MCF 10A (cell line): ENCODE data around the gene SOX6. TPM values are rescaled to one million over a fixed set of nuclear protein-coding genes. Genes with fewer than 3 reads are reported as not detected.
"Not testable (repeated sequence)": the region's sequence is repeated elsewhere in the genome, so short reads cannot be mapped to it uniquely, and the experiment has no call there.

Experiments
- BruUV-seq: library from RNA; stranded (reverse); fragments of 400-500 nt; replicated peaks from 2 replicates; lab custom pipeline; 2021; lab: Mats Ljungman, UMichigan
- CTCF ChIA-PET: fragments of 300-600 bp; sonication (Branson Sonifier 250); formaldehyde crosslinking; extraction: SDS; loops from one replicate; lab custom pipeline; 2021; ENCODE audit warnings: antibody characterized with exemption, inconsistent platforms; lab: Yijun Ruan, JAX
- POLR2A ChIA-PET: fragments of 300-600, 350-650 bp; sonication (Branson Sonifier 250); formaldehyde crosslinking; extraction: SDS; loops from one replicate; lab custom pipeline; 2020; ENCODE audit warnings: antibody characterized with exemption, inconsistent platforms; lab: Yijun Ruan, JAX
- DNase-seq: peaks from one replicate; pipeline ENCODE4 v3.0.0-alpha.2; 2018; ENCODE audit not compliant: unreplicated experiment
- H3K27ac Mint-ChIP-seq: one replicate; pipeline ENCODE4 v1.8.0; 2022; ENCODE audit warnings: mild to moderate bottlenecking, low read depth, mixed read lengths; ENCODE audit not compliant: unreplicated experiment
- H3K27me3 Mint-ChIP-seq: one replicate; pipeline ENCODE4 v1.8.0; 2022; ENCODE audit warnings: mixed read lengths; ENCODE audit not compliant: insufficient read depth, unreplicated experiment
- H3K36me3 Mint-ChIP-seq: one replicate; pipeline ENCODE4 v1.8.0; 2022; ENCODE audit warnings: mild to moderate bottlenecking, moderate library complexity, mixed read lengths; ENCODE audit not compliant: insufficient read depth, unreplicated experiment
- H3K4me1 Mint-ChIP-seq: one replicate; pipeline ENCODE4 v1.8.0; 2022; ENCODE audit warnings: mixed read lengths; ENCODE audit not compliant: insufficient read depth, unreplicated experiment
- H3K4me3 Mint-ChIP-seq: one replicate; pipeline ENCODE4 v1.8.0; 2022; ENCODE audit warnings: mild to moderate bottlenecking, moderate library complexity, mixed read lengths; ENCODE audit not compliant: unreplicated experiment
- H3K9me3 Mint-ChIP-seq: one replicate; pipeline ENCODE4 v1.8.0; 2022; ENCODE audit warnings: mixed read lengths; ENCODE audit not compliant: unreplicated experiment
- intact Hi-C: fragments of 100-400 bp; cut with micrococcal nuclease; formaldehyde crosslinking; loops from 2 replicates; pipeline ENCODE4 v1.14.1; 2022
- total RNA-seq: library from RNA; stranded (reverse); gene quantifications from 2 replicates; pipeline ENCODE4 v1.2.3, GENCODE V29; 2022
- TF ChIP-seq, protein P1 (sequence below): fragments of 200-600 bp; IDR thresholded peaks from one replicate; pipeline ENCODE4 v1.8.0; 2022; ENCODE audit warnings: antibody characterized with exemption, mild to moderate bottlenecking; ENCODE audit not compliant: unreplicated experiment

SOX6 gene
- total RNA-seq, 1 experiment from 2014 or later, result 6.4 TPM

DNA sequence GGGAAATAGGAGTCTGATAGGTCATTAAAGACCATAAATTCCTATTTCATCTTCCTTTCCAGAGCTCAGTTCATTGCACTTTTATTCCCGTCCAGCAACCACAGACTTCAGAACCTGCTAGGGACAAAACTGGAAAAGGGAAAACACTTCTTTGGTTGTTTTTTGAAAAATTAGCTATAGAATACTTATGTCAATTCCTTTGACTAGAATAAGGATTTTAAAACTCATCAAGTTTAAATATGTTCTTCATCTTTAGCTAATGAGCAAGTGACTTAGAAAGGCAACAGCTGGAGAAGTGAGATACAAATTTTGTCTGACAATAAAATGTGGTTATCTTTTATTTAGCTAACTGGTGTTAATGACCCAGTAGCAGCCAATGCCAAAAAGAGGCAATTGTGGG lies 206.9 kb downstream of the SOX6 start:
- TF ChIP-seq, protein P1, sequence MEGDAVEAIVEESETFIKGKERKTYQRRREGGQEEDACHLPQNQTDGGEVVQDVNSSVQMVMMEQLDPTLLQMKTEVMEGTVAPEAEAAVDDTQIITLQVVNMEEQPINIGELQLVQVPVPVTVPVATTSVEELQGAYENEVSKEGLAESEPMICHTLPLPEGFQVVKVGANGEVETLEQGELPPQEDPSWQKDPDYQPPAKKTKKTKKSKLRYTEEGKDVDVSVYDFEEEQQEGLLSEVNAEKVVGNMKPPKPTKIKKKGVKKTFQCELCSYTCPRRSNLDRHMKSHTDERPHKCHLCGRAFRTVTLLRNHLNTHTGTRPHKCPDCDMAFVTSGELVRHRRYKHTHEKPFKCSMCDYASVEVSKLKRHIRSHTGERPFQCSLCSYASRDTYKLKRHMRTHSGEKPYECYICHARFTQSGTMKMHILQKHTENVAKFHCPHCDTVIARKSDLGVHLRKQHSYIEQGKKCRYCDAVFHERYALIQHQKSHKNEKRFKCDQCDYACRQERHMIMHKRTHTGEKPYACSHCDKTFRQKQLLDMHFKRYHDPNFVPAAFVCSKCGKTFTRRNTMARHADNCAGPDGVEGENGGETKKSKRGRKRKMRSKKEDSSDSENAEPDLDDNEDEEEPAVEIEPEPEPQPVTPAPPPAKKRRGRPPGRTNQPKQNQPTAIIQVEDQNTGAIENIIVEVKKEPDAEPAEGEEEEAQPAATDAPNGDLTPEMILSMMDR, result no peak
- DNase-seq, result no peak
- no peaks in the 10 kb centered on the region for H3K36me3 Mint-ChIP-seq
- H3K27ac Mint-ChIP-seq, result no peak overlapping the region
- no peak overlapping the region for H3K4me3 Mint-ChIP-seq
- peaks cover 7% of the 10 kb centered on the region for H3K4me1 Mint-ChIP-seq
- H3K9me3 Mint-ChIP-seq, result peaks cover 2% of the 10 kb centered on the region
- no TSS peak for BruUV-seq
- H3K27me3 Mint-ChIP-seq, result no peaks in the 10 kb centered on the region
- ChIA-PET CTCF (no interaction called here), POLR2A (no interaction called here)
- intact Hi-C loops, result no loop called here

DNA sequence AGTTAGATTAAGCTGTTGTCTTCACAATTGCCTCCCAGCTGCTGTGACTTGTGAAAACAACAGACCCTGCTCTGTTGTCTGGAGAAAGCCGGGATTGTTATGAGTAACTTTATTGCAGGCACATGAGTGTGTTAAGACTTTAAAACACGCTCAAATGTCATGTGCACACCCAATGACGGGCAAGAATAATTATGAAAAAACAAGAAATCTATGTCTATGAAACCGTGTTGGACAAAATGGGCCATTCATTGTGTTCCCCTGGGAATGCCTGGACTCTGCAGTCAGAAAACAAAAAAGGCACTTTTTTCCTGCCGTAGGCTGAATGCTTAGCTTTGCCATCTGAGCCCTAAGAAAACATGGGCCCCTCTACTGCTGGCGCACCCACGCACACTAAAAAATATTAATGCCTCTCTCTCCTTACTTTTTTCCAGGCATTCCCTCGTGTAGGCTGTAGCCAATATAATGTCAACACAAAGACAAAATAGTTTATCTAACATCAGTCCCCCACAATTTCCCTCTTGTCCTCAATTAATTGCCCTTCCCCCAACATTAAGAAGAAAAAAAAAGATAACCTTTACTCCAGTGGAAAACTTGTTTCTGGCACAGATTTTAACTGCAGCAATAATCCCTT lies 207.9 kb downstream of the SOX6 start:
- no peak for DNase-seq
- POLR2A ChIA-PET, result interaction anchor here (0.6 to 0.7 kb wide), 4 partner anchors 15 to 170 kb away, joined by 3 read pairs; no protein-coding TSS in a partner anchor
- Mint-ChIP-seq H3K36me3 (no peaks in the 10 kb centered on the region), H3K27ac (no peak overlapping the region), H3K4me3 (no peak overlapping the region), H3K27me3 (no peaks in the 10 kb centered on the region), H3K9me3 (peaks cover 6% of the 10 kb centered on the region), H3K4me1 (no peaks in the 10 kb centered on the region)
- no TSS peak for BruUV-seq
- TF ChIP-seq, protein P1, result no peak
- intact Hi-C loops, result no loop called here
- CTCF ChIA-PET, result interaction anchor here (0.5 kb wide), 1 partner anchor 305 kb away, joined by 3 read pairs; no protein-coding TSS in a partner anchor

DNA sequence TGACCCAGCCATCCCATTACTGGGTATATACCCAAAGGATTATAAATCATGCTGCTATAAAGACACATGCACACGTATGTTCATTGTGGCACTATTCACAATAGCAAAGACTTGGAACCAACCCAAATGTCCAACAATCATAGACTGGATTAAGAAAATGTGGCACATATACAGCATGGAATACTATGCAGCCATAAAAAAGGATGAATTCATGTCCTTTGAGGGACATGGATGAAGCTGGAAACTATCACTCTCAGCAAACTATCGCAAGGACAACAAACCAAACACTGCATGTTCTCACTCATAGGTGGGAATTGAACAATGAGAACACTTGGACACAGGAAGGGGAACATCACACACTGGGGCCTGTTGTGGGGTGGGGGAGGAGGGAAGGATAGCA lies 209.4 kb downstream of the SOX6 start:
- H3K27me3 Mint-ChIP-seq, BruUV-seq, H3K4me1 Mint-ChIP-seq, POLR2A ChIA-PET, H3K27ac Mint-ChIP-seq, CTCF ChIA-PET, H3K36me3 Mint-ChIP-seq, DNase-seq, intact Hi-C loops, H3K4me3 Mint-ChIP-seq: not testable (repeated sequence)
- H3K9me3 Mint-ChIP-seq, result peaks cover 13% of the 10 kb centered on the region

DNA sequence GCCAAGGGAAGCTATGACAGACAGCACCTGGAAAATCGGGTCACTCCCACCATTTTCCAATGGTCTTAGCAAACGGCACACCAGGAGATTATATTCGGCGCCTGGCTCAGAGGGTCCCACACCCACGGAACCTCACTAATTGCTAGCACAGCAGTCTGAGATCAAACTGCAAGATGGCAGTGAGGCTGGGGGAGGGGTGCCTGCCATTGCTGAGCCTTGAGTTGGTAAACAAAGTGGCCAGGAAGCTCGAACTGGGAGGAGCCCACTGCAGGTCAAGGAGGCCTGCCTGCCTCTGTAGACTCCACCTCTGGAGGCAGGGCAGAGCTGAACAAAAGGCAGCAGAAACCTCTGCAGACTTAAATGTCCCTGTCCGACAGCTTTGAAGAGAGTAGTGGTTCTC lies 214.7 kb downstream of the SOX6 start:
- H3K4me1 Mint-ChIP-seq, H3K36me3 Mint-ChIP-seq, BruUV-seq, CTCF ChIA-PET, DNase-seq, H3K27me3 Mint-ChIP-seq, H3K27ac Mint-ChIP-seq, H3K4me3 Mint-ChIP-seq, intact Hi-C loops: not testable (repeated sequence)
- peaks cover 13% of the 10 kb centered on the region for H3K9me3 Mint-ChIP-seq
- POLR2A ChIA-PET, result interaction anchor here (1.2 kb wide), 1 partner anchor 30 kb away, joined by 3 read pairs; no protein-coding TSS in a partner anchor

DNA sequence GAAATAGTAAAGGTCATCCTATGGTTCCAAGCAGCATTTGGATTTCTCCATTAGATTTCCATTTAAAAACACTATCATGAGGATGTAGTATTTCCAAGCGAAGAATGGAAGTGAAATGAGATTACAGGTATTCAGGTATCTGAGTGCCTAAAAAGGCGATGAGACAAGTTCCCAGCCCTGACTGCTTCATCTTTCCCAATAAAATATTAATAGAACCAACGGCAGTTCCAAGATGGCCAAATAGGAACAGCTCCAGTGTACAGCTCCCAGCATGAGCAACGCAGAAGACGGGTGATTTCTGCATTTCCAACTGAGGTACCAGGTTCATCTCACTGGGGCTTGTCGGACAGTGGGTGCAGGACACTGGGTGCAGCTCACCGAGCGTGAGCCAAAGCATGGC lies 215.2 kb downstream of the SOX6 start:
- H3K36me3 Mint-ChIP-seq, H3K27ac Mint-ChIP-seq, POLR2A ChIA-PET, H3K4me3 Mint-ChIP-seq, CTCF ChIA-PET, intact Hi-C loops, BruUV-seq, DNase-seq, H3K27me3 Mint-ChIP-seq, H3K4me1 Mint-ChIP-seq: not testable (repeated sequence)
- H3K9me3 Mint-ChIP-seq, result peaks cover 13% of the 10 kb centered on the region
